GM19035 (cell line): ENCODE data around the gene ANKRD20A1.
"Not testable (repeated sequence)": the region's sequence is repeated elsewhere in the genome, so short reads cannot be mapped to it uniquely, and the experiment has no call there.

ENCODE experiments used
- ATAC-seq: cut with Tn5 transposase; IDR thresholded peaks from one replicate; pipeline ENCODE4 v1.9.1; 2021; ENCODE audit not compliant: unreplicated experiment

Gene ANKRD20A1

GRCh38 chr9:67858871-67859270 is at the start of gene ANKRD20A1:
Gene ANKRD20A1 (plus strand): TSS chr9:67858931. CDS start chr9:67859427, 496 bp downstream.
- not testable (repeated sequence) for ATAC-seq

DNA sequence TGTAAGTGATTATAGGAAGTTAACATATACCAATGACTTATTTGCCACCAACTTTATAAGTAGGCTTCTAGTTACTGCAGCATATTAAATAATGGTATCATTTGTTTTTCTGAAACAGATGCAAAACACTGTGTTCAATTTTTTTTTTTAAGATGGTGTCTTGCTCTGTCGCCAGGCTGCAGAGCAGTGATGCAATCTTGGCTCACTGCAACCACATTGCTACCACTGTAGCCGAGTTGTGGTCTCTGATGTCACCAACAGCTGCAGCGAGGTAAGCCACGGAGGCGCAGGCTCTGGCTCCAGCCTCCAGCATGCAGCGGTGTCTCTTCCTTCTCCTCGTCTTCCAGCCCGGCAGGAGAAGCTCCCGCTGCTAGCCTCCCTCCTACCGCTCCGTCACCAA is 26.6 kb upstream of the ANKRD20A1 start:
- not testable (repeated sequence) for ATAC-seq
